ENCODE data around the gene DGCR6L.
"Not testable (repeated sequence)": the region's sequence is repeated elsewhere in the genome, so short reads cannot be mapped to it uniquely, and the experiment has no call there.

GRCh38 chr22:20320659-20321551, 1.0 kb upstream of the DGCR6L start:
- TF ChIP-seq POLR2A, POLR2AphosphoS5 (IDR thresholded peaks at IDR 0.05; ENCODE audit: low read depth, low read length): not testable (repeated sequence)
